Hematopoietic multipotent progenitor cell treated with erythropoietin and hydrocortisone succinate and interleukin-3 and kit ligand, for 17 days (in vitro differentiated cells): ENCODE results near the gene PRPF8.

Experiments
- DNase-seq: peaks from one replicate; pipeline ENCODE4 v3.0.0-alpha.2; 2015; ENCODE audit warnings: low spot score

Gene PRPF8

GRCh38 chr17:1644493-1645206, 40.0 kb downstream of the PRPF8 start:
- no peak for DNase-seq

GRCh38 chr17:1643999-1644492, 40.6 kb downstream of the PRPF8 start:
- no peak for DNase-seq

DNA sequence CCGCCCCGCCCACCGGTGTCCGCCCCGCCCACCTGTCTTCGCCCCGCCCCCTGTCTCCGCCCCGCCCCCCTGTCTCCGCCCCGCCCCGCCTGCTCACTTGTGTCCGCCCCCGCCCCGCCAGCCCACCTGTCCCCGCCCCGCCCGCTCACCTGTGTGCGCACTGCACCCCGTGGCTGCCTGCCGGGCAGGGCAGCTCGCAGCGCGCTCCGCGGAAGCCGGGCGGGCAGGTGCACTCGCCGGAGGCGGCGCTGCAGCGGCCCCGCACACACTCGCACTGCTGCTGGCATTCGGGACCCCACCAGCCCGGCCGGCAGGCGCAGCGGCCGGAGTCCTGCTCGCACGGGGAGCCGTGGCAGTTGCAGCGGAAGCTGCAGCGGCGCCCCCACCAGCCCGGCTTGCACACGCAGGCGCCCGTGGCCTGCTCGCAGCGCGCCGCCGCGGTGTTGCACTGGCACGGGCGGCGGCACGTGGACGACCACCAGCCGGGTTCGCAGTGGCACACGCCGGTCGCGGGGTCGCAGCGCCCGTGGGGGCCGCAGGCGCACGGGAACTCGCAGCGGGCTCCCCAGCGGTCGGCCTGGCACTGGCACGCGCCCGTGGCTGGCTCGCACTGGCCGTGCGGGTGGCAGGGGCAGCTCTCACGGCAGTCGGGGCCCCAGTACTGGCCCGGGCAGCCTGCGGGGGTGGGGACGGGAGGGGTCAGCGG, 41.2 kb downstream of the PRPF8 start:
- peak; percentile 45 for DNase-seq

- no peak for DNase-seq
Observed at GRCh38 chr17:1641065-1641403, 43.6 kb downstream of the PRPF8 start.

- no peak for DNase-seq
Observed at GRCh38 chr17:1640329-1641064, 44.2 kb downstream of the PRPF8 start.

DNA sequence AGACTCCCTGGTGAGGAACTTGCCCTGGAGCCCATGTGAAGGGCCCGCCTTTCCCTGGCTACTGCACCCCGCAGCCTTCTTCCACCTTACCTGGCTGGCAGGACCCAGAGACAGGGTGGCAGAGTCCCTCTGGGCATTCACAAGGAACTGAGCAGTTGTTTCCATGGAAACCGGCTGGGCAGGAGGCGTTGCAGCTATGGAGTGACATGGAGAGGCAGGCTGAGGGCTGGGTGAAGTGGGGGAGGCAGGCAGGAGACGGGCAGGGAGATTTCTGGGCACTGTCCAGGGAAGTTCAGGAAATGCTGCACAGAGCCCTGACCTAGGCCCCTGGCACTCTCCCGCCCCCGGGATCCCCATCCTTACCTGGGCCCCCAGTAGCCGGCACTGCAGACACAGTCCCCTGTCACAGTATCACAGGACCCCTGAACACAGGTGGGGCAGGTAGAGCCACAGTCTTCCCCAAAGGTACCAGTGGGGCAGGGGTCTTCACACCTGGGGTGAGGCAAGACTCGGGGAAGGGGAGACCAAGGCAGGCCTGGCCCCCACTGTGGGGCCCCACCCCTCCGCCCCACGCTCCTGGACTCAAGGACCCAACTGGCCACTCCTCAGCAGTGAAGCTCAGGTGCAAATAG, 45.0 kb downstream of the PRPF8 start:
- no peak for DNase-seq

- DNase-seq = no peak
Observed at GRCh38 chr17:1638624-1639300, 45.9 kb downstream of the PRPF8 start.

DNA sequence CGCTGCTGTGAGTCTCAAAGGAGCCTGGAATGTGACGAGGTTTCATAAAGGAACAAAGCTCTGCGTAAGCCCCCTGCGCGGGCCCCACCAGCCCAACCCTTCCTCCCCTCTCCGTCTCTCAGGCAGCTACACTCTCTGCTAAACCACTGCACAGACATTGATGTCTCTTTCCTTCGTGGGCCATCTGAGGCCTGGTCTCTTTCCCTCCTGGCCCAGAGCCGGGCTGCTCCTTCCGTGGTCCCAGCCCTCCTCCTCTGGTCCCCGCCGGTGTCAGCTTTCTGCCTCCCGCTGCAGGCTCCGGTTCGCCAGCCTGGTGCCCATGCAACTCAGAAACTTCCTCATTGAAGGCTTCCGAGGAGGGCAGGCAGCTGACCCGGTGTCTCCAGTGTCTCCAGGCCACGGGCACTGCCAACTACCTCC, 46.5 kb downstream of the PRPF8 start:
- no peak for DNase-seq

DNA sequence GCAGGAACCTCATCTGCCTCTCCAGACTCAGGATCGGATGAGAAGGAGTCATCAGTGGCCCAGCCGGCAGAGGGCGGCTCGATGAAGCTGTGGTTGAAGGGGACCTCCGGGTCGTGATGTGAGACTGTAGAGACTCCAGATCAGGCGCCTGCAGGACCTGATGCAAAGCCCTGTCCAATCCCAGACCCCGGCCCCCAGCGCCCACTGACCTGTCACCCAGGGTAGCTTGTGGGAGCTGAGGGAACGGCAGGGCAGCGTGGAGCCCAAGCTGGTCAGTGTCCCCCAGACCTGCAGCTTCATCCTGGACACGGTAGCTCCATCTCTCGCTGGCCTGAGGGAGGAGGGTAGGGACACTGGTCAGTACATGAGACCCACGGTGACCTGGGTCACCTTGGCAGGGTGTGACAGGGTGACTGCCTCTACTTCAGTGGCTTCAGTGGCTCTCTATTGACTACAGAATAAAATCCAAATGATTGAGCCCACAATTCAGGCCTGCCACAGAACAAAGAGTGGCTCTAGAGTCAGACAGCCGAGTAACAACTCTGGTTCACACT, 47.9 kb downstream of the PRPF8 start:
- DNase-seq = no peak

GRCh38 chr17:1635675-1636465, 48.8 kb downstream of the PRPF8 start:
- DNase-seq = no peak

GRCh38 chr17:1634841-1635650, 49.6 kb downstream of the PRPF8 start:
- DNase-seq = no peak

DNA sequence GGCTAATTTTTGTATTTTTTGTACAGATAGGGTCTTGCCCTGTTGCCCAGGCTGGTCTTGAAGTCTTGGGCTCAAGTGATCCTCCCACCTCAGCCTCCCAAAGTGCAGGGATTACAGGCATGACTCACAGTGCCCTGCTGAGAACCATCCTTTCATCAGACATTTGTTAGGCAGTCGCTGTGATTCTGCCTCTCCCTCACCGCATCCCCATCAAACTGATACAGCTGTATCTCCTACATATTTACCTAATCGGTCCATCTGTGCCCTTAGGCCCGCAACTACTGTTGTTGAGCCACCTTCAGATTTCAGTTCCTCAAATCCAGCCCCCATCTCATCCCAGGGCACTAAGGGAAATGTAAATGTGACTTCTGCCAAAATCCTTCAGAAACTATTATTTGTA, 54.0 kb downstream of the PRPF8 start:
- no peak for DNase-seq

DNA sequence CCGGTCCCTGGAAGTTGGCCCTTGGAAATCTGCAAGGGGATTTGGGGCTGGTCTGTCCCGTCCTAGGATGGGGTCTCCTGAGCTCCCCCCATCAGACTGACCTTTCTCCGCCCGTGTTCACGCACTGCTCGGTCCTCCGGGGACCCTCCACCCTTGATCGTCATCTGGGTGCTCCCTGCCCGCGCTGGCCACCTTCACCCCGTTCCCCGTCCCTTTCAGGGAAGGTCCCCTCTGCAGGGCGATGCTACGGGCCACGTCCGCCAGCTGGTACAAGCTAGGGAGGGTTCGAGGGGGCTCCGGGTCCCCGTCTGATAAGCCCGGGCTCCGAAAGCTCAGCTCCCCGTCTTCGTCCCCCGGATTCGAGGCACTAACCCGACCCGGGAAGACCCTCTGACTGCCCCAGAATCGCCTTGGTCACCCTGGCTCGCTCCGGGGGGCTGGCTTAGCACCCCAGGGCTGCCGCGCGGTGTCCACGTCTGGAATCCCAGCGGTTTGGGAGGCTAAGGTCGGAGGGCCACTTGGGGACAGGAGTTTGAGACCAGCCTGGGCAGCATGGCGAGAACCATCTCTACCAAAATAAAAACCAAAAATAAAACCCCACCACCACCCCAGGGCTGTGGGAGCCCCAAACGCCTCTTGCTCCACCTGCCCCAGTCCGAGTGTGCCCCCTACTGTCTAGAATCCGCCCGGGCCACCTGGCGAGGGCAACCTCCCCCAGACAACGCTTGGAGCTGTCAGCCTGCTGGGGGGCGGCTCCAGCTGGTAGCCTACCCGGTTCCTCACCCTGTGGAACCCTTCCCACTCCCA, 55.0 kb downstream of the PRPF8 start:
- peak; percentile 88 for DNase-seq

GRCh38 chr17:1628856-1629503, 55.7 kb downstream of the PRPF8 start:
- DNase-seq = peak; percentile 95

DNA sequence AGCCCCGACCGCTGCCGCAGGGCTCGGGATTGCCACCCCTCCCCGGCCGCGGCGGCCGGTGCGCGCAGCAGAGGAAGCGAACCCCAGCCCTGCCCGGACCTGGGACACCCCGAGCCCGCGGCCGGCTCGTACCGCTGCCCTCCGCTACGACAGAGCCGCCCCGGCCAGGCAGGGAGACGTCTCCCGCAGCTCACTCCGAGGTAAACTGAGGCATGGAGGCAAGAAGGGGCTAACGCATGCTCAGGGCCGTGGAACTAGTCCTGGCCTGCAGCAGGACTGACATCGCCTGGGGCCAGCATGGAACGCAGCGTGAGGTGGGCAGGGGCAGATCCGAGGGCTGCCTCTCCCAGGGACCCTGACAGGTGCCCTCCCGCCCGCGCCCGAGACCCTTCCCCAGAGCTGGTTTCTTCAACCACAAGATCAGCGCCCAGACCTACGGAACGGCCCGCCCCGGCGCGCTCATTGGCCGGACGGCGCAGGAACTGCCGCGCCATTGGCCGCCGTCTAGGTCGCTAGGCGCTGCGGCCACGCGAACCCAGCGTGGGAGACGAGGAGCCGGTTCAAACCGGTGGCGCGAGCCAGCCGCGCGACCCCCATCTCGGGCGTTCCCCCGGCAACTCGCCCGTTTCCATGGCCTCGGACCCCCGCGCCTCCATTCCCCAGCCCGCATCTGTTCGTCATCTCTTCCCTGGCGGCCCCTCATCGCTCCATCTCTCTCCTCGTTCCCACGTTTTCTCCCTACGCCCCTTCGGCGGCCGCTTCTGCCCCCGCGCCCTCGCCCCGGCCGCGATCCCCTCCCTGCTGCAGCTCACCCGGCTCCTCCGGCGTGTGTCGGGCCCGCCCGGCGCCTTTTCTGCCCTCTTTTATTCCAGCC, 56.4 kb downstream of the PRPF8 start, which contains the start of gene SLC43A2:
SLC43A2 (minus strand) TSS at position 853 of the 874 bp plus-strand sequence. CDS start 960 bp downstream, outside the sequence.
- peak; percentile 87 for DNase-seq

- peak; percentile 64 for DNase-seq
Observed at GRCh38 chr17:1627182-1627981, 57.3 kb downstream of the PRPF8 start.
